ENCODE data around the gene LRRC74B.
"Not testable (repeated sequence)": the region's sequence is repeated elsewhere in the genome, so short reads cannot be mapped to it uniquely, and the experiment has no call there.

The LRRC74B gene

GRCh38 chr22:21032037-21032867 is 13.5 kb upstream of the LRRC74B start, which contains the start of gene SLC7A4:
SLC7A4 (minus strand) TSS chr22:21032561; CDS start chr22:21031812, 749 bp downstream.
- DNase-seq (ENCODE audit: low read depth) = no peak

- no peak for DNase-seq (ENCODE audit: low read depth)
These were observed 12.7 kb upstream of the LRRC74B start for GRCh38 chr22:21032868-21033688.

GRCh38 chr22:21033895-21034294 is 11.9 kb upstream of the LRRC74B start:
- no peak for DNase-seq (ENCODE audit: low read depth)

GRCh38 chr22:21034989-21035388 is 10.8 kb upstream of the LRRC74B start:
- DNase-seq (ENCODE audit: low read depth) = no peak

- DNase-seq (ENCODE audit: low read depth) = no peak
These were observed 7.3 kb upstream of the LRRC74B start for GRCh38 chr22:21038405-21038804.

- not testable (repeated sequence) for DNase-seq (ENCODE audit: low read depth)
These were observed 6.6 kb upstream of the LRRC74B start for GRCh38 chr22:21039158-21039557.

- no peak for DNase-seq (ENCODE audit: low read depth)
These were observed 3.8 kb upstream of the LRRC74B start for GRCh38 chr22:21041937-21042336.

GRCh38 chr22:21042978-21043859 is 2.5 kb upstream of the LRRC74B start:
- DNase-seq (ENCODE audit: low read depth) = no peak

- DNase-seq (ENCODE audit: low read depth) = no peak
These were observed 1.7 kb upstream of the LRRC74B start for GRCh38 chr22:21043860-21044535.

GRCh38 chr22:21044931-21045584 is 688 bp upstream of the LRRC74B start:
- DNase-seq (ENCODE audit: low read depth) = no peak

GRCh38 chr22:21047035-21047661 is 1.4 kb downstream of the LRRC74B start:
- DNase-seq (ENCODE audit: low read depth) = no peak

- DNase-seq (ENCODE audit: low read depth) = no peak
These were observed 2.0 kb downstream of the LRRC74B start for GRCh38 chr22:21047730-21048129.

- not testable (repeated sequence) for DNase-seq (ENCODE audit: low read depth)
These were observed 2.7 kb downstream of the LRRC74B start for GRCh38 chr22:21048448-21048847.

GRCh38 chr22:21048965-21049364 is 3.2 kb downstream of the LRRC74B start:
- DNase-seq (ENCODE audit: low read depth) = not testable (repeated sequence)

GRCh38 chr22:21051145-21051830 is 5.5 kb downstream of the LRRC74B start:
- DNase-seq (ENCODE audit: low read depth) = no peak

GRCh38 chr22:21051831-21052400 is 6.2 kb downstream of the LRRC74B start:
- DNase-seq (ENCODE audit: low read depth) = no peak

GRCh38 chr22:21052715-21053459 is 7.1 kb downstream of the LRRC74B start:
- DNase-seq (ENCODE audit: low read depth) = no peak

- DNase-seq (ENCODE audit: low read depth) = no peak
These were observed 8.4 kb downstream of the LRRC74B start for GRCh38 chr22:21054046-21054713.

Measured in activated T-cell treated with anti-CD3 and anti-CD28 coated beads for 24 hours (primary cell).